H1 (cell line): Measurements from ENCODE around the gene SLMAP.

Source experiments
- CREB1 ChIP-seq: IDR thresholded peaks from 2 replicates; pipeline ENCODE4 v1.6.1; 2012; ENCODE audit warnings: inconsistent platforms
- EP300 ChIP-seq, 2 experiments: IDR thresholded peaks; 1 replicate in 1 of 2; 2 replicates in 1 of 2; pipeline ENCODE4 v1.6.1; 2011 to 2012; ENCODE audit warnings: low read depth in 2 of 2, low read length in 2 of 2, mild to moderate bottlenecking in 2 of 2, borderline replicate concordance in 1 of 2, inconsistent platforms in 1 of 2, moderate library complexity in 1 of 2
- EZH2 ChIP-seq: fragments of 200-600 bp; sonication (generic); IDR thresholded peaks from 2 replicates; pipeline ENCODE4 v1.7.1; 2012; ENCODE audit warnings: low read depth, mild to moderate bottlenecking, moderate library complexity, low read length, inconsistent platforms; ENCODE audit not compliant: severe bottlenecking
- RNF2 ChIP-seq: fragments of 200-900, 300-1000 bp; sonication (generic); IDR thresholded peaks from 2 replicates; pipeline ENCODE4 v1.7.1; 2016; ENCODE audit warnings: borderline replicate concordance, low read depth, mild to moderate bottlenecking, antibody characterized with exemption, low read length; ENCODE audit not compliant: poor library complexity, severe bottlenecking; ENCODE audit errors: missing control alignments
- RXRA ChIP-seq: IDR thresholded peaks from 2 replicates; pipeline ENCODE4 v1.6.1; 2011; ENCODE audit warnings: low read depth, mild to moderate bottlenecking, low read length, moderate library complexity; ENCODE audit not compliant: insufficient read depth
- SUZ12 ChIP-seq: fragments of 200-600 bp; sonication (generic); IDR thresholded peaks from 2 replicates; pipeline ENCODE4 v1.6.1; 2012; ENCODE audit warnings: mild to moderate bottlenecking, inconsistent platforms, low read length, moderate library complexity, mixed read lengths

GRCh38 chr3:57960174-57960505, 204.0 kb downstream of the SLMAP start:
- TF ChIP-seq EZH2 (no peak), CREB1 (no peak), EP300 (IDR thresholded peaks at IDR 0.05; ENCODE audit: borderline replicate concordance in 1 of 2, low read depth in 2 of 2, low read length in 2 of 2) (no peak), RXRA (no peak), RNF2 (no peak), SUZ12 (no peak)
